Esophagus (tissue), 2 donors: ENCODE results near the gene FAIM2. TPM values are rescaled to one million over a fixed set of nuclear protein-coding genes. Genes with fewer than 3 reads are reported as not detected.
A peak's percentile ranks its signal among the peaks of the same experiment; 100 is the strongest.

Source experiments
- H3K27ac ChIP-seq, 2 donors: one replicate each; pipeline ENCODE4 v1.5.1; 2013; ENCODE audit warnings: low read depth in 2 of 2, mild to moderate bottlenecking in 2 of 2, inconsistent platforms in 1 of 2, low read length in 1 of 2, moderate library complexity in 1 of 2
- H3K27me3 ChIP-seq, 2 donors: one replicate each; pipeline ENCODE4 v1.6.1; 2013; ENCODE audit warnings: low read length in 2 of 2, control low read depth in 1 of 2, mild to moderate bottlenecking in 1 of 2; ENCODE audit not compliant: insufficient read depth in 2 of 2, control insufficient read depth in 1 of 2
- H3K36me3 ChIP-seq, 2 donors: one replicate each; pipeline ENCODE4 v1.6.1; 2013; ENCODE audit warnings: low read length in 1 of 2; ENCODE audit not compliant: control insufficient read depth in 2 of 2, insufficient read depth in 2 of 2
- H3K4me1 ChIP-seq, 2 donors: one replicate each; pipeline ENCODE4 v1.6.1; 2013; ENCODE audit warnings: low read length in 1 of 2; ENCODE audit not compliant: control insufficient read depth in 2 of 2, insufficient read depth in 2 of 2
- H3K4me3 ChIP-seq, 2 donors: one replicate each; pipeline ENCODE4 v1.5.1; 2013; ENCODE audit warnings: low read length in 2 of 2, mild to moderate bottlenecking in 2 of 2, low read depth in 1 of 2, moderate library complexity in 1 of 2
- H3K9me3 ChIP-seq, 2 donors: one replicate each; pipeline ENCODE4 v1.6.1; 2013; ENCODE audit warnings: mild to moderate bottlenecking in 2 of 2, low read depth in 1 of 2, low read length in 1 of 2, moderate library complexity in 1 of 2; ENCODE audit not compliant: control insufficient read depth in 2 of 2, insufficient read depth in 1 of 2
- WGBS, 2 donors: extraction: QIAGEN DNeasy Blood & Tissue Kit; methylation state at CpG; one replicate each; pipeline ENCODE4 v1.1.7; 2013; 5-methylcytosine and 5-hydroxymethylcytosine counted together
- polyA plus RNA-seq, 2 donors: library from polyadenylated mRNA; stranded (reverse); fragments of 200-250 nt; gene quantifications; one replicate each; pipeline ENCODE4 v1.2.3, GENCODE V29; 2013
- donor health status: healthy with polysubstance abuse.
- donor health status: Bipolar disorder and iron deficiency.

FAIM2 gene
- polyA plus RNA-seq, 2 donors: 0.36 to 0.39 TPM

DNA sequence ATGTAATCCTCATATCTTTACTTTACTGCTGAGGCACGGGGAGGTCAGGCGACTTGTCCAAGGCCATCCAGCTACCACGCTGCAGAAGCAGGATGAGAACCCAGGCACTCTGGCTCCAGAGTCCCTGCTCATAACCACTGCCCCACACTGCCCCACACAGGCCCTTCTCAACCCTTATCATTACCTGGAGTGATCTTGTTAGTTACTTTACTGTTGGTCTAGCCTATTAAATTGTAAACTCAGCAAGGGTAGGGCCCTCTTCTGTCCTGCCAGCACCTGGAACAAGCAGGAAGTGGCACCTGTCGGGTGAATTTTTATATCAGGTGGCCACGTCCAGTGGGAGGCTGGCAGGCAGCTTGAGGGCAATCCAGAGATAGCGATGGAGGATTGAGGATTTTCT lies 12.2 kb downstream of the FAIM2 start:
- no peaks in the 10 kb centered on the region for H3K27me3 ChIP-seq
- H3K27ac ChIP-seq: no peak overlapping the region
- H3K36me3 ChIP-seq: no peaks in the 10 kb centered on the region
- H3K4me1 ChIP-seq: peaks cover 7 to 31% of the 10 kb centered on the region in 2 donors
- no peaks in the 10 kb centered on the region for H3K9me3 ChIP-seq
- H3K4me3 ChIP-seq: no peak overlapping the region
- 79 to 81% methylated on average over 6 of the region's 6 CpGs for WGBS, 2 donors

DNA sequence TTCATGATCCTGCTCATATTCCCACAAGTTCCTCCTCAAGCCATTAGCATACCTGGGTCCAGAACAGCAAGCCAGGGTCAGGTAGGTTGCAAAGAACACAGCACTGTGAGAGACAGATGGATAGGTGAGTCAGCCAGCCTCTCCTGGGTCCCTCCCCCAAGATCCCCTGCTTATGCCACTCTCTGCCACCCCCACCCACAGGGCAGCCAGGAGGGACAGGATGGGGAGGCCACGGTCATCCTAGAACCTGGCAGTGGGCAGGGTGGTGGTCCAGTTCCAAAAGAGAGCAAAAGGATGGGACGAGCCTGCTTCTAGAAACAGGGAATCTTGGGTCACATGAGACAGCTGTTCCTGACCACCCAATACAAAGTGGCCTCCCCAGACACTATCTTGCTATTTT lies 12.7 kb downstream of the FAIM2 start:
- Histone ChIP-seq H3K4me3 (no peak overlapping the region), H3K27ac (no peak overlapping the region), H3K36me3 (no peaks in the 10 kb centered on the region), H3K27me3 (no peaks in the 10 kb centered on the region), H3K9me3 (no peaks in the 10 kb centered on the region), H3K4me1 (peaks cover 7 to 30% of the 10 kb centered on the region in 2 donors)
- 69 to 87% methylated on average over 2 of the region's 2 CpGs for WGBS, 2 donors

DNA sequence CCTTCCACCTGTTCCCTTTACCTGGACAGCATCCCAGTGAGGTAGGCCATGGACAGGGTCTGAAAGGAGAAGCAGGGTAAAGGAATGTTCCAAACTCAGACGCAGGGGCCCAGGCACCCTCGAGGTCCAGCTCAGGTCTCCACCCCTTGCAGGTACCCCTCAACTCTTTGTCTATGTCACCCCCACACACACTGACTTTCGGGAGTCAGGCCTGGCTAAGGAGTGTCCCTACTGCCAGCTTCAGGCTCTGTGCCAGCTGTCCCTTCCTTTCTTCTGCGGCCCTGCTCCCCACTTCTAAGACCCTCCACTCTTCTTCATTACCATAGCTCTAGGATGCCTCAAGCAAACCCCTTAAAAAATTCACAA lies 13.6 kb downstream of the FAIM2 start:
- Histone ChIP-seq H3K27ac (no peak overlapping the region), H3K27me3 (no peaks in the 10 kb centered on the region), H3K9me3 (no peaks in the 10 kb centered on the region), H3K4me1 (peaks cover 7 to 21% of the 10 kb centered on the region in 2 donors), H3K36me3 (no peaks in the 10 kb centered on the region), H3K4me3 (no peak overlapping the region)
- 69 to 71% methylated on average over 4 of the region's 4 CpGs for WGBS, 2 donors

DNA sequence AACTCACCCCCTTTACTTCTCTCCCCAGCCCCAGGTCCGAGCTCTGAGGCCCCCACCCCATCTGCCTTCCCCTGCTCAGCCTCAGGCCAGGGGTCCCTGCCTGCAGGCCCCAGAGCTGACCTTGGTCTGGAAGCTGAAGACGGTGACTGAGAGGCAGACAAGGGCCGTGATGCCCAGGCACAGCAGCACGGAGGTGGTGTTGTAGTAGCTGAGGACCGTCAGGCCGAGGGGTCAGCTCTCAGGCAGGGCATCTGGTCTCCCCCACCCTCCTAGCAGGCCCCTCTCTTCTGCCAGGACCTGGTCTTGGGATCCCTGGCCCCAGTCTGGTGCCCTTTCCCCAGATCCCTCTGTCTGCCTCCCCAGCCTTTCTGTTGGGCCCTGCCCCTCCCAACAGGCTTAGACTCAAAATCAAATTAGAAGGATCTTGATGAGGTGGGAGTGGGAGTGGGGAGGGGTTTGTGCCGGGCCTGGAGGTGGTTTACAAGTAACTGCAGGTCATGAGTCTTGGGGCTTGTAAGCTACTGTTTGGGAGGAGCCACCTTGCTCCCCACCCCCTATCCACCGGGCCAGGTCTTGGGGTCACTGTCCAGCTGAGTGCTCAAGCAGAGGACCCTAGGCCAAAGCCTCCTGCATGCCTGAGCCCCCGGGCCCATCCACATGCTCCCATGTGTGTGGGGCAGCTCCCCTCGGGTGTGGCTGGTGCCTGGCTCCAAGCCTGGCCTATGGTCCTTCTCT lies 14.2 kb downstream of the FAIM2 start:
- no peaks in the 10 kb centered on the region for H3K36me3 ChIP-seq
- WGBS, 2 donors: 76 to 78% methylated on average over 10 of the region's 10 CpGs
- peaks cover 7 to 17% of the 10 kb centered on the region in 2 donors for H3K4me1 ChIP-seq
- no peaks in the 10 kb centered on the region for H3K27me3 ChIP-seq
- H3K4me3 ChIP-seq: no peak overlapping the region
- H3K27ac ChIP-seq: no peak overlapping the region
- no peaks in the 10 kb centered on the region for H3K9me3 ChIP-seq

DNA sequence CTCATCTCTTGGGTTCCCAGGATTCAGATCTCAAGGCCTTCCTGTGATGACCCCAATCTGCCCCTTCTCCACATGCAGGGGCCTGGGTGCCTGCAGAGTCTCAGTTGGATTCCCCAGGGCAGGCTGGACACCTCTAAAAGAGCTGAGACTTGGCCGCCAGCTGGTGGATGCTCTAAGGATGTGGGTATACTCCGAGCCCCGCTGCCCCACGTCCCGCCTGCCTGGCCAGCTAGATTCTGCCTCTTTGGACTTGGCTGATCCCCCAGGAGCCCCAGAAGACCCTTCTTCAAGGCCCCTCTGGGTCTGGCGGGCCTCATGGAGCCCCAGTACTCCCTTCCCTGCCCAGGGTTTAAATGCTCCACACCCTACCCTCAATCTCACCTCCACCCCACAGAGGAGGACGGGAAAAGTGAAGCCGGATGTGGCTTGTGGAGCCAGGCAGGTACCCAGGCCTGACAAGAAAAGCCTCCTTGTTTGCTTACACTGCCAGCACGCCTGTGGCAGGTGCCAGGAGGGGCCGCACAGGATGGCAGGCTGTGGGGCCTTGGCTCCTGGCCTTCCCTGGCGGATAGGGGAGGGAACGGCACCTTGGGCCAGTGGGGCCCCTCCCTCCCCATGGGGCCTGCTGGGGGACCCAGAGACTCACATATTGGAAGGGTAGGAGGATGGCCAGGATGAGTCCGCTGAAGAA lies 15.1 kb downstream of the FAIM2 start:
- peak overlapping the region in 1 of 2 donors; percentile 7 for H3K27ac ChIP-seq
- H3K4me1 ChIP-seq: peaks cover 7 to 13% of the 10 kb centered on the region in 2 donors
- H3K36me3 ChIP-seq: no peaks in the 10 kb centered on the region
- H3K27me3 ChIP-seq: no peaks in the 10 kb centered on the region
- H3K9me3 ChIP-seq: no peaks in the 10 kb centered on the region
- 60 to 73% methylated on average over 13 of the region's 13 CpGs for WGBS, 2 donors
- H3K4me3 ChIP-seq: no peak overlapping the region

DNA sequence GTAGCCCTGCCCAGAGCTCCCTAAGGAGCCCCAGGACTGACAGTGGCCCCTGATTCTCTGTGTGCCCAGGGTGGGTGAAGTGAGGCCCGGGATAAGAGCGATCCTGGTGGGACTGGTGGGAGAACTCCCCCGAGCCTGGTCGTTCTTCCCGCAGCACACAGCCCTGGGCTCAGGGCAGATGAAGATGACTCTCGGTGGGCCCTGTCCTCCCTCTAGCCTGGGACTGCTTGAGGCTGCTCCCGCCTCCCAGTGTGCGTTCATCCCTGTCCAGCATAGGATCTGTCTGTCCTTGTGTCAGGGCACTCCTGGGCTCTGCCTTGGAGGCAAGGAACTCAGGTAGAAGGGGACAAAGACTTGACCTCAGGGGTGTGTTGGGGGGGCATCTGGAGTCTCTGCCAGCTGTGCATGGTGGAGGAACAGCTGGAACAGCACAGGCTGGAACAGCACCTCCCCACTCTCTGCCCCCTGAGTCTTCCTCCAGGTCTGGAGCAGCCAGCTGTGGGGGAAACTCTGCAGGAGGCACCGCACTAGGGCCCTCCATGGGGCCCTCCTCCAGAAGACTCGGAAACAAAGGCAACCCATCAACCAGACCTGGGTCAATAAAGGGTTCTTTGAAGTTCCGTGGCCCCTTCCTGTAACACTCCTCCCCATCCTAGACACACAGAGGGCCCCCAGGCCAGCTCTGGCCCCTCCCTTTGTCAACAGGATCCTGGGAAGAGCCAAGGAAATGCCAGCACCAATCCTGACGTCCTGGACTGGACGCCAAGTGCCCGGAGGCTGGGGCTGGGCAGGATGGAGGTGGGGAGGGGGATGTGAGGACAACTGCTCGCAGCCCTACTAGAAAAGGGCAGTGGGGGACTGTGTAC lies 15.9 kb downstream of the FAIM2 start:
- H3K27ac ChIP-seq: no peak overlapping the region
- no peaks in the 10 kb centered on the region for H3K9me3 ChIP-seq
- H3K4me1 ChIP-seq: peaks cover 7 to 13% of the 10 kb centered on the region in 2 donors
- no peak overlapping the region for H3K4me3 ChIP-seq
- no peaks in the 10 kb centered on the region for H3K27me3 ChIP-seq
- WGBS, 2 donors: 62 to 65% methylated on average over 12 to 15 of the region's 15 CpGs
- H3K36me3 ChIP-seq: no peaks in the 10 kb centered on the region

DNA sequence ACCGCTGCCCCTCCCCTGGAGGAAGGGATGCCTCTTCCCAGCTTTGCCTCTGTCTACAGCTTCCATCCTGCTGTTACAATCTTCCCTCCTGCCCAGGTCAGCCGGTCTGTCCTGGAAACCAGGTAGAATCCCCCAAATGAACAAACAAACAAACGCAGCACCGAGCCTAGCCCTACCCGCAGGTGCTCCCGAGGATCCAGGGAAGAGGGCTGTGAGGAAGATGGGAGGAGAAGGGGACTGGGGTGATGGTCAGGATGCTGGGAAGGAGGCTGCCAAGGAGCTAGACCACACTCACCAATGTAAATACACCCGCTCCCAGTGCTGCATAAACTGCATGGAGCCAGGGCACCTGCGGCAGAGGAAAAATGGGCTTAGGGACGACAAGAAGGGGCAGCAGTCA lies 16.6 kb downstream of the FAIM2 start:
- 80 to 82% methylated on average over 9 of the region's 9 CpGs for WGBS, 2 donors
- H3K27ac ChIP-seq: no peak overlapping the region

DNA sequence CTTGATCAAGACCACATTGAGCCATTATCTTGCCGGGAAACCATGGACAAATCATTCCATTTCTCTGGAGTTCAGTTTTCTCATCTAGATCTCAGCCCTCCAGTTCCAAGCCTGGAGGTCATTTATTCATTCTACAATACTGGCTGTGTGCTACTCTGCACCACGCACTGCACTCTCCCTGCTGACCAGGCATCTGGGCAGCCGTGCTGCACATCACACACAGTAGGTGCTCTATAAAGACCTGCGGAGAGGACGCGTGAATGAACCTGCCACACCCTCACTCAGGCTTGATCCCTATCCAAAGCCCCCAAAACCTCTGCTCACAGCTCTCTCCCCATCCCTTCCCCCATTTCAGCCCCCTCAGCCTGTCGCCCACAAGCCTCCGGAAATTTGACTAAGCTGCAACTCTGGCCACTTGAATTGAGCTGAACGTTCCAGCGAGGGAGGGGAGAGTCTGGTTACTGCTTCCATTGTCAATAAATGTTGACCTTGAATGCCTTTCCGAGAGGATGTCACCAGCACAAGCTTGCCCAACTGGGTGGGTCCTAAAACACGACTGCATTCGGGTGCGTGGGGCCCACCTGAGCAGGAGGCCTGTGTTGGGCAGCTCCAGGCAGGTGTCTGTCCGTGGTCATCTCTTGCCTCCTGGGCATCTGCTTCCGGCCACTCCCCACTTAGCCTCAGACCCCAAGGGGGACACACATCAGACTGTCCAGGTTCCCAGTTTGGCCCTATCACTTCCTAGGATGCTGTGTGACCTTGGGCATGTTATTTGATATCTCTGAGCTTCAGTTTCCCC lies 17.8 kb downstream of the FAIM2 start:
- WGBS, 2 donors: 63 to 77% methylated on average over 16 of the region's 16 CpGs
- no peak overlapping the region for H3K27ac ChIP-seq
- peaks cover 7 to 13% of the 10 kb centered on the region in 2 donors for H3K4me1 ChIP-seq
- H3K27me3 ChIP-seq: no peaks in the 10 kb centered on the region
- no peak overlapping the region for H3K4me3 ChIP-seq
- H3K9me3 ChIP-seq: no peaks in the 10 kb centered on the region
- H3K36me3 ChIP-seq: no peaks in the 10 kb centered on the region

More for the DNA sequence above, 16.6 kb downstream of the FAIM2 start:
- Histone ChIP-seq H3K4me1 (peaks cover 7 to 13% of the 10 kb centered on the region in 2 donors), H3K4me3 (no peak overlapping the region), H3K27me3 (no peaks in the 10 kb centered on the region), H3K9me3 (no peaks in the 10 kb centered on the region), H3K36me3 (no peaks in the 10 kb centered on the region)

DNA sequence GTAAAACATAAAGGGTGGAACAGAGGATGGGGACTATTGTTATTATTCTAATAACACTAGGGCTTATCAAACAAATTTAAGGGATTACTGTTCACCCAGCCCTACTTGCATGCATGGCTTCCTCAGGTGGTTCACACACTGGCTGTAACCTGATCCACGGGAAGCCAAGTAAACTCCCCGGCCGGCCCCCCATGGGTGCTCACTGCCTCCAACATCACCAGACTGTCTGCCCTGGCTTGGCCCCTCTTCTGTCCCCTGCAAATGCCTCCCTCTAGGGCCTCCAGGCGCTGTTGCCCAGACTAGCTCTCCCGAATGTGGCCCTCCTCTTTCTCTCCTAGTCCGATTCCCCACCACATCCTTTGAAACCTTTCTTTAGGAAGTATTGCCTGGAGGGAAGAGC lies 18.6 kb downstream of the FAIM2 start:
- Histone ChIP-seq H3K4me1 (peaks cover 7 to 13% of the 10 kb centered on the region in 2 donors), H3K4me3 (no peak overlapping the region), H3K36me3 (no peaks in the 10 kb centered on the region), H3K27me3 (no peaks in the 10 kb centered on the region), H3K27ac (no peak overlapping the region), H3K9me3 (no peaks in the 10 kb centered on the region)
- WGBS, 2 donors: 58 to 66% methylated on average over 6 of the region's 6 CpGs
